D721Med (cell line): ENCODE data around the gene NAV2.

Source experiments
- DNase-seq: peaks from one replicate; pipeline ENCODE4 v3.0.0; 2011; ENCODE audit warnings: low spot score; ENCODE audit not compliant: insufficient read length
- FAIRE-seq: peaks from 2 replicates; lab custom pipeline; 2011; peaks lifted over from hg19 to GRCh38; lab: Jason Lieb, UNC
- CTCF ChIP-seq: IDR thresholded peaks from 2 replicates; pipeline ENCODE4 v1.5.1; 2012; ENCODE audit warnings: mild to moderate bottlenecking, control low read depth; ENCODE audit not compliant: insufficient read depth; ENCODE audit errors: missing control alignments

Gene NAV2

DNA sequence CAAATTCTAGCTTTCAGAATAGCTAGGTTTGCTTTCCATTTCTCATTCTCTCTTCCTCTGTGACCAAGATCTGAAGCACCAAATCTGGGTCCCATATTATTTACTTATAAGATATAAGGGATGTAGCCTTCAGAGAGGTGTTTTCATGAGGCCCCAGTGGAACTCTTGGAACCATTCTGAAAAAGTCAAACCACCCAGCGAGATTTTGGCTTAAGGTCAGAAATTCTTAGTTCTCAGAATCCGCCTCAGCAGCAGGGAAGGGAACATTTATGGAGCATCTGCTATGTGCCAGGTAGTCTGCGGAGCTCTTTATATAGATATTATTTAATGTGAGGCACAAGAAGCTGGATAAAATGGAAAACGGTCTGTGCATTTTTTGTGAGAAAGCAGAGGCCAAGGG is 6.3 kb downstream of the NAV2 start:
- FAIRE-seq, result no peak
- DNase-seq, result no peak
- TF ChIP-seq CTCF, result no peak

- no peak for FAIRE-seq
- no peak for DNase-seq
- no peak for TF ChIP-seq CTCF
Observed at GRCh38 chr11:19719960-19720359, 7.3 kb downstream of the NAV2 start.

GRCh38 chr11:19721176-19721575 is 8.5 kb downstream of the NAV2 start:
- no peak for FAIRE-seq
- no peak for DNase-seq
- no peak for TF ChIP-seq CTCF

DNA sequence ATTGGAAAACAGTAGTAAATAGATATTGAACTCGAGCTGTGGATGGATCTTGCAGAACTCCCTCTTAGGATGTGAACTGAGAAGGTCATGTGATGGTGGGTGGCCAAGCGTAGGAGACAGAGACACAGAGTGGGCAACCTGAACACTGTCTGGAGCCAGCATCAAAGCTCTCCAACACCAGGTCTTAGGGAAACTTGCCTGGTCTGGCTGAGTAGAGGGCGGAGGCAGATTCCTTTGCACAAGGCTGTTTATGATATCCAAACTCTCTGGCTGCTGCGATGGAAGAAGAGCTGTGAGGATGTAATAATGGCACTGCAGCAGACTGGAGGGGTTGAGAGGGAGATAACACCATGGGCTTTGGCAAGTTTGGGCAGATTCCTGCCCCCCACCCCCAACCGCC is 10.1 kb downstream of the NAV2 start:
- FAIRE-seq (no peak), DNase-seq (no peak)
- TF ChIP-seq CTCF, result no peak

- FAIRE-seq, result no peak
- no peak for DNase-seq
- TF ChIP-seq CTCF, result no peak
Observed at GRCh38 chr11:19723572-19724342, 11.1 kb downstream of the NAV2 start.

DNA sequence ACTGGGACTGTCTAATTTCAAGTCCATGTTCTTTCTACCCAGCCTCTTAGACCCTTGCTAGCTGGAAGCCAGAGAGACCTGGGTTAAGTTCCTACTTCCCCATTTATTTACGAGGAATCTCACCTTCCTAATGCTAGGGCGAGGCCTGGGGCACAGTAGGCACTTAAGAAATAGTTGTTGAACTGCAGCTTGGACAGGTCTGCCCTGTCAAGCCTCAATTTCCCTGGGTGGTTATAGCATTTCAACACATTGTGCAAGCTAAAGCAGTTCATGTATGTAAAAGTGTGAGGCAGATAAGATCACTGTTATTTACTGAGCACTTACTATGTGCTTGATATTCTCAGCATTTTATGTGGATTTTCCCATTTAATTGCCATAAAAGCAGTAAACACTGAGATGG is 12.1 kb downstream of the NAV2 start:
- FAIRE-seq, result no peak
- no peak for DNase-seq
- TF ChIP-seq CTCF, result no peak

DNA sequence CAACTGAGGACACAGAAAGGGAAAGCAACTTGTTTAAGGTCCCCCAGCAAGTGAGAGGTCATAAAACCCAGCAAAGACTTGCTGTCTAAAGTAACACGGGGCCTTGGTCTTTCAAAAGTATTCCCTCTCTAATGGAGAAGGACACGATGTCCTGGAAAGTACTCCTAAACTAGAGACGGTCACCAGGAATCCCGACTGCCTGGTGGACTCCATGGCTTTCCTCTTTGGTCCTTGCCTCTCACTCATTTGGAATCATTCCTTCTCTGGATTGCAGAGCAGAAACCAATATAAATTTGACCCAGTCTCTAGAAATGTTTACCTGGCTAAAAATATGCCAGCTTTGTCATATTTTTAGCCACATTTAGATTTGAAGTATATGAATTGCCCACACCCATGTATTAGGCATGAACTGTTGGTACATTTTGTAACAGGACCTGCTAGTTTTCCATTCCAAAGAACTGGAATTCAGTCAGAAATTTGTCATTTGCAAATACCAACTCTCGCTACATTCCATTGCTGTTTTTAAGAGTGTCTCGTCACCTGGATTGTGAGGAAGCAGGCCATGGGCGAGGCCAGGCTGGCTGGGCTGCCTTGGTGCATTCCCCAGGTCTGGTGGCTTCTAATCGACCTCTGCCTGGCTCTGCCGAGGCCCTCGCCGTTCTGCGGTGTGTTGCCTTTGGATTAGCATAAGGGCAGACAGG is 12.9 kb downstream of the NAV2 start:
- no peak for DNase-seq
- FAIRE-seq, result no peak

More for the DNA sequence above, 12.9 kb downstream of the NAV2 start:
- no peak for TF ChIP-seq CTCF
